Measurements from ENCODE around the gene BLOC1S3.

GRCh38 chr19:45140144-45140503, 38.5 kb upstream of the BLOC1S3 start:
- no peak for TF ChIP-seq CTCF (IDR thresholded peaks at IDR 0.05; ENCODE audit: insufficient read depth, low read length, poor library complexity, severe bottlenecking)
- no peak for TF ChIP-seq EZH2phosphoT487 (conservative IDR thresholded peaks at IDR 0.05; ENCODE audit: low read length)

Measured in SU-DHL-6 (cell line).